GM12878 (cell line): ENCODE results near the gene CFAP70. TPM values are rescaled to one million over a fixed set of nuclear protein-coding genes. Genes with fewer than 3 reads are reported as not detected.
A peak's percentile ranks its signal among the peaks of the same experiment; 100 is the strongest.

Experiments
- ATAC-seq: fragments of 200-7000 bp; cut with Tn5 transposase; 3 replicates; pipeline ENCODE4 v1.9.1; 2020; ENCODE audit warnings: mild to moderate bottlenecking, moderate library complexity
- BruUV-seq: library from RNA; stranded (reverse); fragments of 400-500 nt; replicated peaks from 2 replicates; lab custom pipeline; 2021; lab: Mats Ljungman, UMichigan
- CTCF ChIA-PET: fragments of 300-600 bp; sonication (Branson Sonifier 250); formaldehyde crosslinking; extraction: SDS; loops from one replicate; lab custom pipeline; 2021; ENCODE audit warnings: inconsistent platforms; lab: Yijun Ruan, JAX
- POLR2A ChIA-PET: fragments of 350-600 bp; formaldehyde crosslinking; extraction: SDS; loops from one replicate; lab custom pipeline; 2021; ENCODE audit warnings: inconsistent platforms; lab: Charles Lee
- RAD21 ChIA-PET: fragments of 300-600 bp; sonication (Branson Sonifier 250); formaldehyde crosslinking; loops from one replicate; lab custom pipeline; 2023; ENCODE audit warnings: antibody characterized with exemption; ENCODE audit not compliant: unreplicated experiment; lab: Charles Lee
- SMC1A ChIA-PET: fragments of 300-600 bp; sonication (Branson Sonifier 250); formaldehyde crosslinking; loops from one replicate; lab custom pipeline; 2023; ENCODE audit not compliant: unreplicated experiment, uncharacterized antibody; lab: Charles Lee
- DNase-seq: peaks from one replicate; pipeline ENCODE4 v3.0.0-alpha.2; 2011; ENCODE audit warnings: low read depth, low spot score
- FAIRE-seq: peaks from 3 replicates; lab custom pipeline; 2011; peaks lifted over from hg19 to GRCh38; lab: Jason Lieb, UNC
- H2AFZ ChIP-seq: 2 replicates; pipeline ENCODE4 v1.6.0; 2011; ENCODE audit warnings: low read depth, low read length, control low read depth; ENCODE audit not compliant: control insufficient read depth
- H3K27ac ChIP-seq: 2 replicates; pipeline ENCODE4 v1.5.1; 2011; ENCODE audit warnings: control low read depth; ENCODE audit not compliant: control insufficient read depth, insufficient read depth
- H3K27me3 ChIP-seq, 2 experiments: replicated peaks in 1 of 2; 2 replicates each; pipeline versions ENCODE4 v1.6.0 to v1.6.1; 2011; ENCODE audit warnings: low read length in 1 of 2; ENCODE audit not compliant: control insufficient read depth in 2 of 2, insufficient read depth in 2 of 2
- H3K36me3 ChIP-seq, 2 experiments: 2 replicates each; pipeline ENCODE4 v1.5.1; 2011; ENCODE audit warnings: low read length in 1 of 2; ENCODE audit not compliant: control insufficient read depth in 2 of 2, insufficient read depth in 2 of 2
- H3K4me1 ChIP-seq: 2 replicates; pipeline ENCODE4 v1.6.1; 2011; ENCODE audit warnings: mild to moderate bottlenecking, low read length, moderate library complexity, mixed read lengths; ENCODE audit not compliant: control insufficient read depth, insufficient read depth
- H3K4me2 ChIP-seq: 2 replicates; pipeline ENCODE4 v1.6.0; 2011; ENCODE audit warnings: control low read depth; ENCODE audit not compliant: control insufficient read depth, insufficient read depth
- H3K4me3 ChIP-seq: fragments of 200-600 bp; sonication (generic); 2 replicates; pipeline ENCODE4 v1.5.1; 2016
- H3K79me2 ChIP-seq: 2 replicates; pipeline ENCODE4 v1.6.0; 2011; ENCODE audit warnings: low read length; ENCODE audit not compliant: control insufficient read depth, insufficient read depth
- H3K9ac ChIP-seq: 2 replicates; pipeline ENCODE4 v1.8.0; 2011; ENCODE audit warnings: low read length, control low read depth, mixed read lengths; ENCODE audit not compliant: control insufficient read depth, insufficient read depth
- H3K9me3 ChIP-seq: replicated peaks from 3 replicates; pipeline ENCODE4 v1.5.1; 2011; ENCODE audit warnings: mild to moderate bottlenecking, low read length; ENCODE audit not compliant: control insufficient read depth, insufficient read depth
- H4K20me1 ChIP-seq: 2 replicates; pipeline ENCODE4 v1.6.0; 2011; ENCODE audit not compliant: control insufficient read depth, insufficient read depth
- CREB1 ChIP-seq: IDR thresholded peaks from 2 replicates; pipeline ENCODE4 v1.6.1; 2012; ENCODE audit warnings: low read depth, mild to moderate bottlenecking, inconsistent platforms
- EP300 ChIP-seq, 2 experiments: fragments of 150-350 bp in 1 of 2; IDR thresholded peaks; 2 replicates each; pipeline ENCODE4 v1.6.1; 2011 to 2012; ENCODE audit warnings: low read depth in 2 of 2, low read length in 2 of 2, borderline replicate concordance in 1 of 2, improper control_type of control experiment in 1 of 2, inconsistent platforms in 1 of 2; ENCODE audit not compliant: control insufficient read depth in 1 of 2
- PAX5 ChIP-seq: IDR thresholded peaks from 2 replicates; pipeline ENCODE4 v1.6.1; 2011; ENCODE audit warnings: low read depth, low read length, borderline replicate concordance
- POLR2AphosphoS5 ChIP-seq: IDR thresholded peaks from 2 replicates; pipeline ENCODE4 v1.6.1; 2011; ENCODE audit warnings: mild to moderate bottlenecking, low read length, inconsistent platforms
- SKIL ChIP-seq: fragments of 450-650 bp; IDR thresholded peaks from 2 replicates; pipeline ENCODE4 v1.6.1; 2017; ENCODE audit warnings: mild to moderate bottlenecking, low read depth, inconsistent platforms; ENCODE audit not compliant: poor library complexity, severe bottlenecking
- SREBF2 ChIP-seq: IDR thresholded peaks from 2 replicates; pipeline ENCODE4 v1.6.1; 2012; ENCODE audit warnings: mild to moderate bottlenecking, low read length
- ZNF24 ChIP-seq: fragments of 450-650 bp; IDR thresholded peaks from 2 replicates; pipeline ENCODE4 v1.6.1; 2017; ENCODE audit warnings: antibody characterized with exemption, mild to moderate bottlenecking
- ZNF384 ChIP-seq: IDR thresholded peaks from 2 replicates; pipeline ENCODE4 v1.6.1; 2012; ENCODE audit warnings: low read depth, mild to moderate bottlenecking, low read length, improper control_type of control experiment, borderline replicate concordance
- WGBS: methylation state at CpG from one replicate; pipeline ENCODE4 v1.1.6; 2016; ENCODE audit warnings: low lambda C conversion rate; ENCODE audit not compliant: insufficient replicate concordance, insufficient coverage; ENCODE audit errors: missing lambda C conversion rate; 5-methylcytosine and 5-hydroxymethylcytosine counted together
- in situ Hi-C: fragments of 300-500 bp; cut with MboI; formaldehyde crosslinking; loops from 9 replicates; pipeline ENCODE4 v1.14.3; 2018; ENCODE audit warnings: mixed read lengths
- intact Hi-C: fragments of 100-400 bp; cut with micrococcal nuclease; formaldehyde crosslinking; loops from one replicate; pipeline ENCODE4 v1.14.2; 2022; ENCODE audit not compliant: unreplicated experiment
- polyA plus RNA-seq, 11 experiments: library from polyadenylated mRNA; depleted of rRNA in 4 of 11; unstranded in 6 of 11; stranded (reverse) in 5 of 11; fragments of >200 nt; fragmentation: Nextera tagmentation in 4 of 11; fragmentation: Illumina TruSeq in 1 of 11; extraction: Ambion mirVana in 4 of 11; extraction: Trizol in 1 of 11; gene quantifications; 1 replicate in 1 of 11; 2 replicates in 10 of 11; pipeline versions ENCODE4 v1.2.1 to v1.2.3, GENCODE V29; 2011 to 2016; ENCODE audit warnings: inconsistent platforms in 2 of 11, missing spikeins in 2 of 11, low read depth in 1 of 11
- total RNA-seq, 4 experiments: library from RNA; depleted of rRNA in 3 of 4; stranded (reverse); fragments of >200 nt in 3 of 4; fragmentation: Illumina TruSeq in 1 of 4; extraction: Trizol in 1 of 4; gene quantifications; 2 replicates each; pipeline versions ENCODE4 v1.2.1 to v1.2.3, GENCODE V29; 2013 to 2021
- TF ChIP-seq, protein P1 (sequence below): fragments of 450-650 bp; IDR thresholded peaks from 2 replicates; pipeline ENCODE4 v1.6.1; 2018; ENCODE audit warnings: mild to moderate bottlenecking, low read depth, moderate library complexity; ENCODE audit not compliant: partially characterized antibody

CFAP70 gene
- total and polyA plus RNA-seq, 10 of the 15 experiments (the other 5 are each of a cell fraction or from before 2014, with no cell fraction given), result 0.21 to 1.1 (median 0.42) TPM

GRCh38 chr10:73262880-73263555 is 95.6 kb downstream of the CFAP70 start:
- no peak overlapping the region for H3K27ac ChIP-seq
- SMC1A ChIA-PET, result interaction anchor here (1.1 to 2.2 kb wide), 4 partner anchors 18 to 518 kb away, joined by 3 to 29 read pairs (median 4); no protein-coding TSS in a partner anchor
- no peak overlapping the region for H3K9ac ChIP-seq
- no TSS peak for BruUV-seq
- FAIRE-seq (no peak), DNase-seq (no peak), ATAC-seq (no peak)
- in situ Hi-C loops, result no loop called here
- no peak overlapping the region for H2AFZ ChIP-seq
- 55% methylated on average over 5 of the region's 5 CpGs for WGBS
- no peaks in the 10 kb centered on the region for H3K4me1 ChIP-seq
- POLR2A ChIA-PET, result no interaction called here
- intact Hi-C loops, result no loop called here
- H3K27me3 ChIP-seq, result no peaks in the 10 kb centered on the region
- no peaks in the 10 kb centered on the region for H4K20me1 ChIP-seq
- no peak overlapping the region for H3K4me3 ChIP-seq
- CTCF ChIA-PET, result interaction anchor here (0.8 to 2.5 kb wide), 10 partner anchors 9 to 381 kb away, joined by 3 to 26 read pairs (median 6); partner anchors contain the start of genes MRPS16 and PPP3CB
- TF ChIP-seq PAX5 (no peak), ZNF24 (0 out of 2 replicates have a peak, but pooled peaks have one; percentile 47), EP300 (IDR thresholded peaks at IDR 0.05; ENCODE audit: borderline replicate concordance in 1 of 2, control insufficient read depth in 1 of 2, low read depth in 2 of 2, low read length in 2 of 2) (no peak)
- H3K79me2 ChIP-seq, result no peaks in the 10 kb centered on the region
- H3K4me2 ChIP-seq, result no peak overlapping the region
- RAD21 ChIA-PET, result interaction anchor here (0.7 to 2.2 kb wide), 2 partner anchors 363 to 381 kb away, joined by 3 to 14 read pairs; no protein-coding TSS in a partner anchor
- H3K36me3 ChIP-seq, result no peaks in the 10 kb centered on the region
- no peaks in the 10 kb centered on the region; the same call in 2 of the 3 replicates for H3K9me3 ChIP-seq

- DNase-seq, result no peak
- H3K27ac ChIP-seq, result no peak overlapping the region
- intact Hi-C loops (no loop called here), in situ Hi-C loops (no loop called here)
- no peaks in the 10 kb centered on the region for H4K20me1 ChIP-seq
- no peak overlapping the region for H3K9ac ChIP-seq
- ChIA-PET POLR2A (no interaction called here), SMC1A (no interaction called here), CTCF (interaction anchor here (2.5 kb wide), 1 partner anchor 382 kb away, joined by 26 read pairs; no protein-coding TSS in a partner anchor), RAD21 (no interaction called here)
- H3K4me1 ChIP-seq, result no peaks in the 10 kb centered on the region
- no peak overlapping the region for H2AFZ ChIP-seq
- H3K9me3 ChIP-seq, result no peaks in the 10 kb centered on the region; the same call in 2 of the 3 replicates
- H3K79me2 ChIP-seq, result no peaks in the 10 kb centered on the region
- no peak overlapping the region for H3K4me2 ChIP-seq
- no peak for FAIRE-seq
- H3K36me3 ChIP-seq, result no peaks in the 10 kb centered on the region
- 55% methylated on average over 4 of the region's 4 CpGs for WGBS
- H3K4me3 ChIP-seq, result no peak overlapping the region
- ATAC-seq, result no peak
- no peaks in the 10 kb centered on the region for H3K27me3 ChIP-seq
- no TSS peak for BruUV-seq
- TF ChIP-seq SREBF2, result no peak
- TF ChIP-seq, protein P1, sequence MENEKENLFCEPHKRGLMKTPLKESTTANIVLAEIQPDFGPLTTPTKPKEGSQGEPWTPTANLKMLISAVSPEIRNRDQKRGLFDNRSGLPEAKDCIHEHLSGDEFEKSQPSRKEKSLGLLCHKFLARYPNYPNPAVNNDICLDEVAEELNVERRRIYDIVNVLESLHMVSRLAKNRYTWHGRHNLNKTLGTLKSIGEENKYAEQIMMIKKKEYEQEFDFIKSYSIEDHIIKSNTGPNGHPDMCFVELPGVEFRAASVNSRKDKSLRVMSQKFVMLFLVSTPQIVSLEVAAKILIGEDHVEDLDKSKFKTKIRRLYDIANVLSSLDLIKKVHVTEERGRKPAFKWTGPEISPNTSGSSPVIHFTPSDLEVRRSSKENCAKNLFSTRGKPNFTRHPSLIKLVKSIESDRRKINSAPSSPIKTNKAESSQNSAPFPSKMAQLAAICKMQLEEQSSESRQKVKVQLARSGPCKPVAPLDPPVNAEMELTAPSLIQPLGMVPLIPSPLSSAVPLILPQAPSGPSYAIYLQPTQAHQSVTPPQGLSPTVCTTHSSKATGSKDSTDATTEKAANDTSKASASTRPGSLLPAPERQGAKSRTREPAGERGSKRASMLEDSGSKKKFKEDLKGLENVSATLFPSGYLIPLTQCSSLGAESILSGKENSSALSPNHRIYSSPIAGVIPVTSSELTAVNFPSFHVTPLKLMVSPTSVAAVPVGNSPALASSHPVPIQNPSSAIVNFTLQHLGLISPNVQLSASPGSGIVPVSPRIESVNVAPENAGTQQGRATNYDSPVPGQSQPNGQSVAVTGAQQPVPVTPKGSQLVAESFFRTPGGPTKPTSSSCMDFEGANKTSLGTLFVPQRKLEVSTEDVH, result no peak
- TF ChIP-seq POLR2AphosphoS5, result no peak
- no peak for TF ChIP-seq SKIL
- TF ChIP-seq CREB1, result no peak
- no peak for TF ChIP-seq ZNF384
These were observed 96.4 kb downstream of the CFAP70 start for GRCh38 chr10:73262105-73262730.
